CD14-positive monocyte (primary cell): ENCODE data around the gene ZNF223. TPM values are rescaled to one million over a fixed set of nuclear protein-coding genes. Genes with fewer than 3 reads are reported as not detected.
A peak's percentile ranks its signal among the peaks of the same experiment; 100 is the strongest.

Source experiments
- DNase-seq, 3 donors: peaks; one replicate each; pipeline ENCODE4 v3.0.0-alpha.2; 2011 to 2022
- H2AFZ ChIP-seq: 2 replicates; pipeline ENCODE4 v1.6.0; 2012; ENCODE audit warnings: mild to moderate bottlenecking, low read depth, low read length, inconsistent platforms; ENCODE audit not compliant: insufficient read depth, poor library complexity, severe bottlenecking
- H3K27ac ChIP-seq, 2 donors: 1 replicate in 1 of 2; 2 replicates in 1 of 2; pipeline ENCODE4 v1.5.1; 2012 to 2013; ENCODE audit warnings: low read length in 2 of 2, control low read depth in 1 of 2, inconsistent platforms in 1 of 2, low read depth in 1 of 2, mild to moderate bottlenecking in 1 of 2
- H3K27me3 ChIP-seq, 2 donors: one replicate each; pipeline versions ENCODE4 v1.6.0 to v1.6.1; 2011 to 2013; ENCODE audit warnings: low read length in 2 of 2; ENCODE audit not compliant: control insufficient read depth in 2 of 2, insufficient read depth in 2 of 2
- H3K36me3 ChIP-seq, 2 donors: replicated peaks in 1 of 2; 1 replicate in 1 of 2; 2 replicates in 1 of 2; pipeline versions ENCODE4 v1.5.1 to v1.6.1; 2012 to 2013; ENCODE audit warnings: low read length in 2 of 2, control low read depth in 1 of 2, inconsistent platforms in 1 of 2, mild to moderate bottlenecking in 1 of 2; ENCODE audit not compliant: insufficient read depth in 2 of 2, control insufficient read depth in 1 of 2
- H3K4me1 ChIP-seq, 2 donors: 1 replicate in 1 of 2; 2 replicates in 1 of 2; pipeline versions ENCODE4 v1.5.1 to v1.6.1; 2012 to 2013; ENCODE audit warnings: low read length in 2 of 2, control low read depth in 1 of 2, inconsistent platforms in 1 of 2, mild to moderate bottlenecking in 1 of 2, moderate library complexity in 1 of 2; ENCODE audit not compliant: insufficient read depth in 2 of 2, control insufficient read depth in 1 of 2
- H3K4me2 ChIP-seq: replicated peaks from 2 replicates; pipeline ENCODE3; 2012; ENCODE audit warnings: low read length, moderate library complexity, mild to moderate bottlenecking; ENCODE audit not compliant: poor library complexity, severe bottlenecking; ENCODE audit errors: extremely low read depth
- H3K4me3 ChIP-seq, 3 experiments: fragments of 200-600 bp in 1 of 3; sonication (generic) in 1 of 3; replicated peaks in 1 of 3; 1 replicate in 2 of 3; 2 replicates in 1 of 3; pipeline ENCODE4 v1.5.1; 2011 to 2013; ENCODE audit warnings: low read length in 3 of 3, mild to moderate bottlenecking in 3 of 3, control low read depth in 2 of 3, low read depth in 2 of 3, inconsistent platforms in 1 of 3, moderate library complexity in 1 of 3
- H3K79me2 ChIP-seq: 2 replicates; pipeline ENCODE4 v1.6.0; 2012; ENCODE audit warnings: mild to moderate bottlenecking, control low read depth, inconsistent platforms, low read length, moderate library complexity; ENCODE audit not compliant: insufficient read depth
- H3K9ac ChIP-seq: 2 replicates; pipeline ENCODE4 v1.6.0; 2017; ENCODE audit warnings: low read length, mild to moderate bottlenecking; ENCODE audit not compliant: insufficient read depth, poor library complexity, severe bottlenecking
- H3K9me3 ChIP-seq, 2 donors: replicated peaks in 1 of 2; 1 replicate in 1 of 2; 2 replicates in 1 of 2; pipeline versions ENCODE4 v1.5.1 to v1.6.1; 2012 to 2013; ENCODE audit warnings: low read length in 2 of 2, control low read depth in 1 of 2; ENCODE audit not compliant: control insufficient read depth in 1 of 2, insufficient read depth in 1 of 2
- H4K20me1 ChIP-seq: 2 replicates; pipeline ENCODE4 v1.6.0; 2012; ENCODE audit warnings: mild to moderate bottlenecking, low read length, control low read depth, moderate library complexity; ENCODE audit not compliant: insufficient read depth
- H3K27ac Mint-ChIP-seq, 7 donors: one replicate each; pipeline ENCODE4 v1.8.0; 2020; ENCODE audit warnings: mild to moderate bottlenecking in 7 of 7, mixed read lengths in 7 of 7, moderate library complexity in 6 of 7, inconsistent platforms in 2 of 7
- H3K27me3 Mint-ChIP-seq, 3 donors: one replicate each; pipeline ENCODE4 v1.8.0; 2021 to 2022; ENCODE audit warnings: low read depth in 3 of 3, mild to moderate bottlenecking in 3 of 3, mixed read lengths in 3 of 3, moderate library complexity in 3 of 3, inconsistent platforms in 1 of 3
- H3K36me3 Mint-ChIP-seq, 2 donors: one replicate each; pipeline ENCODE4 v1.8.0; 2020; ENCODE audit warnings: mixed read lengths in 2 of 2, inconsistent platforms in 1 of 2, mild to moderate bottlenecking in 1 of 2
- H3K4me1 Mint-ChIP-seq: one replicate; pipeline ENCODE4 v1.8.0; 2020; ENCODE audit warnings: mild to moderate bottlenecking, mixed read lengths
- H3K4me3 Mint-ChIP-seq, 2 donors: one replicate each; pipeline ENCODE4 v1.8.0; 2020; ENCODE audit warnings: mild to moderate bottlenecking in 2 of 2, mixed read lengths in 2 of 2, moderate library complexity in 1 of 2
- H3K9me3 Mint-ChIP-seq, 7 donors: one replicate each; pipeline ENCODE4 v1.8.0; 2020 to 2022; ENCODE audit warnings: mixed read lengths in 7 of 7, mild to moderate bottlenecking in 6 of 7, moderate library complexity in 6 of 7, inconsistent platforms in 2 of 7
- CTCF ChIP-seq: fragments of 200-600 bp; IDR thresholded peaks from one replicate; pipeline ENCODE4 v1.8.0; 2022; ENCODE audit warnings: antibody characterized with exemption, mild to moderate bottlenecking
- WGBS: methylation state at CpG from one replicate; pipeline ENCODE4 v1.1.5; 2013; ENCODE audit warnings: missing lambda C conversion rate; ENCODE audit not compliant: insufficient coverage; 5-methylcytosine and 5-hydroxymethylcytosine counted together
- intact Hi-C, 2 donors: fragments of 100-400 bp; cut with micrococcal nuclease; formaldehyde crosslinking; loops; one replicate each; pipeline versions ENCODE4 v1.15.0 to v1.15.1; 2023
- polyA plus RNA-seq, 3 donors: library from polyadenylated mRNA; depleted of rRNA in 1 of 3; unstranded in 2 of 3; stranded (reverse) in 1 of 3; fragments of 300-500 nt in 2 of 3; fragments of >200 nt in 1 of 3; fragmentation: Illumina TruSeq in 2 of 3; gene quantifications; 1 replicate in 2 of 3; 2 replicates in 1 of 3; pipeline ENCODE4 v1.2.3, GENCODE V29; 2012 to 2021

ZNF223 gene
- polyA plus RNA-seq, 3 donors, result 1.1 to 2.0 (median 1.2) TPM

- Histone ChIP-seq H3K4me2 (no peak overlapping the region), H3K4me1 (peaks cover 9 to 11% of the 10 kb centered on the region in 2 donors), H3K9me3 (peaks cover 65 to 95% of the 10 kb centered on the region in 2 donors), H4K20me1 (no peaks in the 10 kb centered on the region), H3K4me3 (peak overlapping the region in 1 of 3 experiments; percentile 55), H3K27ac (no peak overlapping the region), H3K36me3 (peaks cover 47 to 62% of the 10 kb centered on the region in 2 donors), H3K9ac (no peak overlapping the region), H2AFZ (no peak overlapping the region), H3K79me2 (peaks cover 23% of the 10 kb centered on the region), H3K27me3 (no peaks in the 10 kb centered on the region)
- Mint-ChIP-seq H3K36me3 (peaks cover 58 to 59% of the 10 kb centered on the region in 2 donors), H3K9me3 (peaks cover 50 to 89% (median 85%) of the 10 kb centered on the region in 7 donors), H3K27me3 (peaks cover 0 to 2% (median 0%) of the 10 kb centered on the region in 3 donors), H3K27ac (no peak overlapping the region), H3K4me3 (no peak overlapping the region), H3K4me1 (peaks cover 15% of the 10 kb centered on the region)
- TF ChIP-seq CTCF, result no peak
- 100% methylated on average over 2 of the region's 5 CpGs for WGBS
- no peak for DNase-seq
- intact Hi-C loops, result no loop called here
These were observed 41.4 kb upstream of the ZNF223 start for GRCh38 chr19:44010468-44010867.

GRCh38 chr19:44019498-44019897 is 32.3 kb upstream of the ZNF223 start:
- H3K9me3 ChIP-seq, result peaks cover 25 to 58% of the 10 kb centered on the region in 2 donors
- intact Hi-C loops, result no loop called here
- no peaks in the 10 kb centered on the region for H3K27me3 ChIP-seq
- no peaks in the 10 kb centered on the region for H3K36me3 Mint-ChIP-seq
- H4K20me1 ChIP-seq, result no peaks in the 10 kb centered on the region
- H3K27ac ChIP-seq, result no peak overlapping the region
- no peaks in the 10 kb centered on the region for H3K36me3 ChIP-seq
- DNase-seq, result no peak
- H2AFZ ChIP-seq, result no peak overlapping the region
- H3K4me1 Mint-ChIP-seq, result no peaks in the 10 kb centered on the region
- H3K4me1 ChIP-seq, result no peaks in the 10 kb centered on the region
- H3K4me3 Mint-ChIP-seq, result no peak overlapping the region
- peaks cover 27 to 72% (median 48%) of the 10 kb centered on the region in 7 donors for H3K9me3 Mint-ChIP-seq
- no peak overlapping the region for H3K4me3 ChIP-seq
- no peaks in the 10 kb centered on the region for H3K79me2 ChIP-seq
- H3K27me3 Mint-ChIP-seq, result peaks cover 0 to 2% (median 1%) of the 10 kb centered on the region in 3 donors
- no peak for TF ChIP-seq CTCF
- WGBS, result no CpG with 5 or more reads among the region's 2 CpGs
- H3K9ac ChIP-seq, result no peak overlapping the region
- no peak overlapping the region for H3K4me2 ChIP-seq
- H3K27ac Mint-ChIP-seq, result no peak overlapping the region
